Gastroesophageal sphincter (tissue), 3 donors: Measurements from ENCODE around the gene MPP7.

Experiments used
- POLR2A ChIP-seq, 2 donors: fragments of 450-650 bp; IDR thresholded peaks; one replicate each; pipeline ENCODE4 v1.6.1; 2017; ENCODE audit warnings: antibody characterized with exemption in 2 of 2, mild to moderate bottlenecking in 2 of 2, moderate library complexity in 1 of 2
- TF ChIP-seq, protein P1 (sequence below), 4 experiments: fragments of 200-600 bp in 2 of 4; fragments of 450-650 bp in 2 of 4; sonication (generic) in 1 of 4; IDR thresholded peaks; one replicate each; pipeline ENCODE4 v1.5.1; 2017 to 2019; ENCODE audit warnings: antibody characterized with exemption in 4 of 4, mild to moderate bottlenecking in 2 of 4, moderate library complexity in 2 of 4

DNA sequence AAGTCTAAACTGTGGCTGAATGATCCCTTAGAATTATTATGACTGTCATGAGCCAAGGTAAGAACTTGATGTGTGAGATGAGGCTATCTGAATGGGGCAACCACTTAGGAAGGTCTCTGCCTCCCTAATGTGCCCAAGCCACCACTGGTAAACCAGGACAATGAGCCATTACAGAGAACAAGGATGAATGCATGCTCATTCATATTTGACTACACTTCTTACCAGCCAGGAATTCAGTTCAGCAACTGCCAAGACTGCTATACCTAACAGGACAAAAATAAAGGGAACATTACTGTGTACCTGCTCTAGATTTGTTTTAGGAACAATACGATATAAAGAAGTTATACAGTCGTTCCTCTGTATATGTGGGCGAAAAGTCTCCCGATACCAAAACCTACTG, 23.0 kb downstream of the MPP7 start:
- TF ChIP-seq, protein P1, sequence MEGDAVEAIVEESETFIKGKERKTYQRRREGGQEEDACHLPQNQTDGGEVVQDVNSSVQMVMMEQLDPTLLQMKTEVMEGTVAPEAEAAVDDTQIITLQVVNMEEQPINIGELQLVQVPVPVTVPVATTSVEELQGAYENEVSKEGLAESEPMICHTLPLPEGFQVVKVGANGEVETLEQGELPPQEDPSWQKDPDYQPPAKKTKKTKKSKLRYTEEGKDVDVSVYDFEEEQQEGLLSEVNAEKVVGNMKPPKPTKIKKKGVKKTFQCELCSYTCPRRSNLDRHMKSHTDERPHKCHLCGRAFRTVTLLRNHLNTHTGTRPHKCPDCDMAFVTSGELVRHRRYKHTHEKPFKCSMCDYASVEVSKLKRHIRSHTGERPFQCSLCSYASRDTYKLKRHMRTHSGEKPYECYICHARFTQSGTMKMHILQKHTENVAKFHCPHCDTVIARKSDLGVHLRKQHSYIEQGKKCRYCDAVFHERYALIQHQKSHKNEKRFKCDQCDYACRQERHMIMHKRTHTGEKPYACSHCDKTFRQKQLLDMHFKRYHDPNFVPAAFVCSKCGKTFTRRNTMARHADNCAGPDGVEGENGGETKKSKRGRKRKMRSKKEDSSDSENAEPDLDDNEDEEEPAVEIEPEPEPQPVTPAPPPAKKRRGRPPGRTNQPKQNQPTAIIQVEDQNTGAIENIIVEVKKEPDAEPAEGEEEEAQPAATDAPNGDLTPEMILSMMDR (IDR thresholded peaks at IDR 0.05): no peak
- no peak for TF ChIP-seq POLR2A (IDR thresholded peaks at IDR 0.05)
